KOPT-K1 (cell line): ENCODE data around the gene PRPH2.
A peak's percentile ranks its signal among the peaks of the same experiment; 100 is the strongest.
"Not testable (repeated sequence)": the region's sequence is repeated elsewhere in the genome, so short reads cannot be mapped to it uniquely, and the experiment has no call there.

Experiments
- H3K27ac ChIP-seq: fragments of 200-600 bp; sonication (generic); 2 replicates; pipeline ENCODE4 v1.5.1; 2016; ENCODE audit warnings: antibody characterized with exemption, mild to moderate bottlenecking, low read depth, low read length; ENCODE audit not compliant: poor library complexity, severe bottlenecking
- H3K36me3 ChIP-seq: fragments of 200-600 bp; sonication (generic); 2 replicates; pipeline ENCODE4 v1.5.1; 2017; ENCODE audit warnings: antibody characterized with exemption, mild to moderate bottlenecking, low read length, moderate library complexity; ENCODE audit not compliant: insufficient read depth
- H3K9me3 ChIP-seq: fragments of 200-600 bp; sonication (generic); 2 replicates; pipeline ENCODE4 v1.5.1; 2017; ENCODE audit warnings: antibody characterized with exemption, low read length, mild to moderate bottlenecking; ENCODE audit not compliant: insufficient read depth, poor library complexity, severe bottlenecking

The PRPH2 gene

DNA sequence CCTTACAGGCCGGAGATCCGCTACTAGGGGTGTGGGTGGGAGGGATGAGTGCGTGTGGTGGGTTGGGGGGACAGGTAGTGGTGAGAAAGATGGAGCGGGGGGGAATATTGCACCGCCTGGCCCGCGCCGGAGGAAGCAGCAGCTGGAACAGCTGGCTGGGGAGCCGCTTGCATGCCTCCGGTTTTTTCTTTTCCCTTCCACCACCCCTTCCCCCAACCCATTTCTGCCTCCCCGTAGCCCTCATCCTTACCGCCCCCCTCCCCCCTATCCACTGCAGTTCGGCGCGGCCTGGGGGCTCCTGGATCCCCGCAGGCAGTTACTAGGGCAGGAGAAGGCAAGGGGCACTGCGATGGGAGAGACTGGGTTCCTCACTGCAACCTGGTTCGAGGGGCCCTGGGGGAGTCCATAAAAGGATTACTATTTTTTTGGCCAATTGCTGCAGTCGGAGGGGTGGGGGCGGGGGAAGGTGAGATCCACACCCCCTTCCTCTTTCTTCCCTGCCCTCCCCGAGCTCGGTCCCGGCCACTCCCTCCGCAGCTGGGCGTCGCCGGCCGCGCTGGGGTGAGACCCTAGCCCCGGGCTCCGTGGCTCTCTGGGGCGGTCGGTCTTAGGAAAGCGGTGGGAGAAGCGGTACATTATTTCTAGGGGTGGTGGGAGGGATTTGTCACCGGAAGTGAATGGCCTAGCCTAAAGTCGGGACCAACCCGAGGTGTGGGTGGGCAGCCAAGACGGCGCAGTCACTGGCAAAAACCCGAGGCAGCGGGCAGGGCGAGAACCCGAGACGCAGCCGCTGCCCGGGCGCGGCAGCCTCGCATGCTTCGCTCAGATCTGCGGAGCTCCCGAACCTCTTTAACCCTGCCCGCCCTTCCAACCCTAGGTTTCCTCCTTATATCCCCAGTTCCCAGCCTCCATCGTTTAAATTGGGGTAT lies 24.3 kb upstream of the PRPH2 start:
- H3K36me3 ChIP-seq, result no peaks in the 10 kb centered on the region
- H3K27ac ChIP-seq, result peak overlapping the region; percentile 76
- H3K9me3 ChIP-seq, result no peaks in the 10 kb centered on the region

DNA sequence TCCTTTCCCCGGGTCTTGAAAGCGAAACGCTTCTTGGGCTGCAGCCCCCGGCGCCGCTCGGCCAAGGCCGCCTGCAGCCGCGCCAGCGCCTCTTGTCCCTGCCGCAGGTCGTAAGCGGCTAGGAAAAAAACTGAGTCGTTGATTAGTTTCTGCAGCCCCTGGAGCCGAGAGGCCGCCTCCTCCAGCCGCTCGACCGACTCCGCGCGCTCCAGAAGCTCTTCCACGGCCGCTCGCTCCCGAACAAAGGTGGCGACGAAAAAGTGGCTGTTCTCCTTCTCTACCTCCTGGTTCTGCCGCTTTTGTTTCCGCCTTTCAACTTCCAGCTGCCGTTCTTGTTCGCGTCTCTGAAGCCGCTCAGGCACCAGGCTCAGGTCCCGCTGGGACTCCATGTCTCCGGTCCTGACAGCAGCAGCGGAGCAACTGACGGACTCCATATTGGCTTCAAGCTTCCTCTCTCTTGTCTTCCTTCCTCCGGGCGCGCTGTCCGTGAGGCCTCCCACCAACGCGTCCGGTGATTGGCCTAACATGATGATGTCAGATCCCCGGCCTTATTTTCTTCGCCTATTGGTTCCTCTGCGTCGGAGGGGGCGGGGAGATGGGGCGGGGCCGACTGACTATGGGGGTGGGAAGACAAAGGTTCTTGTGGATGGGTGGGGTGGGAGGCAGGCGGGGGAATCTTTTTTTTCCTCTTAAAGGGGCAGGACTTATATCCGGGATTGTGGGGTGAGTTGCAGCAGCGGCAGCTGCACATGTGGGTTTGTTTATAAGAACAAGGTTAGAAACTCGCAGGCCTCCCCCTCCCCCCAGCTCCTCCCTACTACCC lies 23.5 kb upstream of the PRPH2 start, which contains the start of gene TBCC:
TSS of gene TBCC (minus strand) at position 464 of the 823 bp plus-strand sequence. CDS start at position 434, 30 bp downstream.
- H3K36me3 ChIP-seq, result no peaks in the 10 kb centered on the region
- peak within 1 kb of the TSS; percentile 93 for H3K27ac ChIP-seq
- H3K9me3 ChIP-seq, result no peaks in the 10 kb centered on the region

DNA sequence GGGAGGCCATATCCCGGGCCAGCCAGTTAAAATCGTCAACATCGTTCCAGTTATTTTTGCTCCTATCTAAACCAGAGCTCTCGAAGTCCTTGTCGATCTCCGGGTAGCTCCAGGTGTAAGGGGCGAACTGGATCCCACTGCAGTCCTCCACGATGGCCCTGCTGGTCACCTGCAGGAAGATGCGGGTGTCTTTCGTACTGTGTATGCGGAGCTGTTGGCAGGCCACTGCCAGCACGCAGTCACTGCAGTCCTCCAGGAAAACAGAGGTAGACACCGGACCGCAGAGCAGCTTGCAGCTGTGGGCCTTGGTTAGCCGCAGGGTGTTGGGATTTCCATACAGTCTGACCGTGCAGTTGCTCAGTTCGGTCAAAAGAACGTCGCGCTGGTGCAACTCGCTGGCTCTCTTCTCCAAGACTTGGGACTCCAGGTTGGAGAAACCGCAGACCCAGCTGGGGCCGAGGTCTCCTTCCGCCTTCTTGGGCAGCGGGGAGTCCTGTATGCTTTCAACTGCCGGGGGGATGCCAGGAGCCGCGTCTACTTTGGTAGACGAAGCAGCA lies 22.8 kb upstream of the PRPH2 start:
- Histone ChIP-seq H3K27ac (peak overlapping the region; percentile 93), H3K36me3 (no peaks in the 10 kb centered on the region)

DNA sequence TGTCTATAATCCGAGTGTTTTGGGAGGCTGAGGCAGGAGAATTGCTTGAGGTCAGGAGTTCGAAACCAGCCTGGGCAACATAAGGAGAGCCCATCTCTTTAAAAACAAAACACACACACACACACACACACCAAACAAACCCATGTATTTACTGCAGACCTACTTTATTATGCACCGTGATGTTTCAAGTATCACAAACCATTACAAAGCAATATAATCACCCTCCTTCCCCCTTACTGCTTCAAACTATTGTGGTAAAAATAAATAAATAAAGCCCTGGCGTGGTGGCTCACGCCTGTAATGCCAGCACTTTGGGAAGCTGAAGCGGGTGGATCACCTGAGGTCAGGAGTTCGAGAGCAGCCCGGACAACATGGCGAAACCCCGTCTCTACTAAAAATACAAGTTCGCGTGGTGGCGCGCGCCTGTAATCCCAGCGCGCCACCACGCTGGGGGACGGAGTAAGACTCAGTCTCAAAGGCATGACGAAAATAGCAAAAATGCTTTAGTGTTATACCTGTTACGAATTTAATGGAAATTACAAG lies 22.0 kb upstream of the PRPH2 start:
- Histone ChIP-seq H3K27ac (no peak overlapping the region), H3K9me3 (no peaks in the 10 kb centered on the region), H3K36me3 (no peaks in the 10 kb centered on the region)

More for the DNA sequence above, 22.8 kb upstream of the PRPH2 start:
- no peaks in the 10 kb centered on the region for H3K9me3 ChIP-seq

GRCh38 chr6:42742116-42742894 lies 19.9 kb upstream of the PRPH2 start:
- no peaks in the 10 kb centered on the region for H3K36me3 ChIP-seq
- H3K9me3 ChIP-seq, result no peaks in the 10 kb centered on the region
- H3K27ac ChIP-seq, result no peak overlapping the region

- no peak overlapping the region for H3K27ac ChIP-seq
- no peaks in the 10 kb centered on the region for H3K36me3 ChIP-seq
- no peaks in the 10 kb centered on the region for H3K9me3 ChIP-seq
Observed at GRCh38 chr6:42740725-42741124, 18.3 kb upstream of the PRPH2 start.

DNA sequence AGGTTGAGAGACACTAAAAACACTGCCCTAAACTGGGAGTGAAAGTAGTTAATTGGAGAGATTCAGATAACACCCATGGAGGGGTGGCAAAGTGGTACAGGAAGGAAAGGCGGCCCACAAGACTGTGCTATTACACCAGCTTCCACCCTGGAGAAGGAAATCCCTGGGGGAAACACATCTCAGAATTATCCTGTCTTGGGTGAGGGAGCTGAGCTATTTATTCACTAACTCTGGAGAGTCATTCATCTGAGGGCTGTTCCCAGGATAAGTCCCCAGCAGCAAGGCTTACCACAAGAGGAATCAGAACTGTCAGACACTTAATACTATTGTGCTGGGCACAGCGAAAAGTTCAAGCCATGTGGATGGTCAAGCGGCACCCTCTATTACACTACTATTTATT lies 13.6 kb upstream of the PRPH2 start:
- Histone ChIP-seq H3K9me3 (no peaks in the 10 kb centered on the region), H3K27ac (no peak overlapping the region), H3K36me3 (no peaks in the 10 kb centered on the region)

DNA sequence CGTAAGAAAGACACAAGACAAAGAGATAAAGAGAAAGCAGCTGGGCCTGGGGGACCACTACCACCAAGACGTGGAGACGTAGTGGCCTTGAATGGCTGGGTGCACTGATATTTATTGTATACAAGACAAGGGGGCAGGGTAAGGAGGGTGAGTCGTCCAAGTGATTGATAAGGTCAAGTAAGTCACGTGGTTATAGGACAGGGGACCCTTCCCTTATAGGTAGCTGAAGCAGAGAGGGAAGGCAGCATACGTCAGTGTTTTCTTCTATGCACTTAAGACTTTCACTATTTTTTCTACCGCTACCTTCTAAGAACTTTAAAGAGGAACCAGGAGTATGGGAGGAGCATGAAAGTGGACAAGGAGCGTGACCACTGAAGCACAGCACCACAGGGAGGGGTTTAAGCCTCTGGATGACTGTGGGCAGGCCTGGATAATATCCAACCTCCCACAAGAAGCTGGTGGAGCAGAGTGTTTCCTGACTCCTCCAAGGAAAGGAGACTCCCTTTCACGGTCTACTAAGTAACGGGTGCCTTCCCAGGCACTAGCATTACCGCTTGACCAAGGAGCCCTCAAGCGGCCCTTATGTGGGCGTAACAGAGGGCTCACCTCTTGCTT lies 11.6 kb upstream of the PRPH2 start:
- not testable (repeated sequence) for H3K9me3 ChIP-seq, H3K27ac ChIP-seq, H3K36me3 ChIP-seq

- no peaks in the 10 kb centered on the region for H3K9me3 ChIP-seq
- no peak overlapping the region for H3K27ac ChIP-seq
- no peaks in the 10 kb centered on the region for H3K36me3 ChIP-seq
Observed at GRCh38 chr6:42729731-42730130, 7.3 kb upstream of the PRPH2 start.

GRCh38 chr6:42727627-42728026 lies 5.2 kb upstream of the PRPH2 start:
- Histone ChIP-seq H3K9me3 (no peaks in the 10 kb centered on the region), H3K27ac (no peak overlapping the region), H3K36me3 (no peaks in the 10 kb centered on the region)

DNA sequence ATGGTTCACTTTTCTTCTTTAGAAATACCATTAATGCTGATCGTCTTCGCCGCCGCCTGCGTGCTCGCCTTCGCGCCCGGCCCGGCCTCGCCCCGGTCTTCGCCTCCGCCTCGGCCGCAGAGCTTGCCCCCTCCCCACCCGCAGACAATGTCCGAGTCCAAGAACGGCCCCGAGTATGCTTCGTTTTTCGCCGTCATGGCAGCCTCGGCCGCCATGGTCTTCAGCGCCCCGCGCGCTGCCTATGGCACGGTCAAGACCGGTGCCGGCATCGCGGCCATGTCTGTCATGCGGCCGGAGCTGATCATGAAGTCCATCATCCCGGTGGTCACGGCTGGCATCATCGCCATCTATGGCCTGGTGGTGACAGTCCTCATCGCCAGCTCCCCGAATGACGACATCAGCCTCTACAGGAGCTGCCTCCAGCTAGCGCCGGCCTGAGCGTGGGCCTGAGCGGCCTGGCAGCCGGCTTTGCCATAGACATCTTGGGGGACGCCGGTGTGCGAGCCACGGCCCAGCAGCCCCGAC lies 4.8 kb upstream of the PRPH2 start:
- no peaks in the 10 kb centered on the region for H3K36me3 ChIP-seq
- no peak overlapping the region for H3K27ac ChIP-seq
- H3K9me3 ChIP-seq, result no peaks in the 10 kb centered on the region

GRCh38 chr6:42726485-42727086 lies 4.2 kb upstream of the PRPH2 start:
- Histone ChIP-seq H3K36me3 (no peaks in the 10 kb centered on the region), H3K9me3 (no peaks in the 10 kb centered on the region), H3K27ac (no peak overlapping the region)

- Histone ChIP-seq H3K9me3 (no peaks in the 10 kb centered on the region), H3K36me3 (no peaks in the 10 kb centered on the region), H3K27ac (no peak overlapping the region)
Observed at GRCh38 chr6:42726026-42726425, 3.6 kb upstream of the PRPH2 start.
